BE2C (cell line): ENCODE data around the gene PLA2R1.

Source experiments
- DNase-seq: peaks from one replicate; pipeline ENCODE4 v3.0.0-alpha.2; 2020
- H3K27me3 ChIP-seq: fragments of 250-450 bp; sonication (Bioruptor Pico); 2 replicates; pipeline ENCODE4 v1.5.1; 2020; ENCODE audit warnings: mild to moderate bottlenecking
- H3K36me3 ChIP-seq: fragments of 250-450 bp; sonication (Bioruptor Pico); 2 replicates; pipeline ENCODE4 v1.5.1; 2020; ENCODE audit warnings: mild to moderate bottlenecking
- H3K4me1 ChIP-seq: fragments of 250-450 bp; sonication (Bioruptor Pico); 2 replicates; pipeline ENCODE4 v1.5.1; 2020
- H3K4me3 ChIP-seq: 2 replicates; pipeline ENCODE4 v1.5.1; 2011; ENCODE audit warnings: low read depth, low read length
- H3K9me3 ChIP-seq: fragments of 250-450 bp; sonication (Bioruptor Pico); 2 replicates; pipeline ENCODE4 v1.5.1; 2020
- TF ChIP-seq, protein P1 (sequence below): IDR thresholded peaks from 2 replicates; pipeline ENCODE4 v1.5.1; 2012; ENCODE audit warnings: mild to moderate bottlenecking, low read depth, low read length

PLA2R1 gene

DNA sequence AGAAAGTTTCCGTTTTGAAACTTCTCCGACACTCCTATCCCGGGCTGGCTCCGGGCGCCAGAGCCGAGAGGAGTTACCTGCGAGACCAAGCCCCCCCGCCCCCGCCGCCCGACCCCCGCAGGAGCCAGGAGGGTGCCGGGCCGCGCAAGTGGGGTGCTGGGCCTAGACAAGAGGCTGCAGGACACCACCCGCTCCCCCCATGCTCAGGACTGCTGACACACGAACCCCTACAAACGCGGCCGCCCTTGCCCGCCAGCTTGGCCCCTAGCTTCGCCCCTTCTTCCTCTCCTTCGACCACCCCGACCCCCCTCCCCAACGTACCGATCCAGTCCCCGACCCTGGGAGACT is 497 bp downstream of the PLA2R1 start:
- H3K4me3 ChIP-seq: no peak overlapping the region
- no peak for DNase-seq
- TF ChIP-seq, protein P1, sequence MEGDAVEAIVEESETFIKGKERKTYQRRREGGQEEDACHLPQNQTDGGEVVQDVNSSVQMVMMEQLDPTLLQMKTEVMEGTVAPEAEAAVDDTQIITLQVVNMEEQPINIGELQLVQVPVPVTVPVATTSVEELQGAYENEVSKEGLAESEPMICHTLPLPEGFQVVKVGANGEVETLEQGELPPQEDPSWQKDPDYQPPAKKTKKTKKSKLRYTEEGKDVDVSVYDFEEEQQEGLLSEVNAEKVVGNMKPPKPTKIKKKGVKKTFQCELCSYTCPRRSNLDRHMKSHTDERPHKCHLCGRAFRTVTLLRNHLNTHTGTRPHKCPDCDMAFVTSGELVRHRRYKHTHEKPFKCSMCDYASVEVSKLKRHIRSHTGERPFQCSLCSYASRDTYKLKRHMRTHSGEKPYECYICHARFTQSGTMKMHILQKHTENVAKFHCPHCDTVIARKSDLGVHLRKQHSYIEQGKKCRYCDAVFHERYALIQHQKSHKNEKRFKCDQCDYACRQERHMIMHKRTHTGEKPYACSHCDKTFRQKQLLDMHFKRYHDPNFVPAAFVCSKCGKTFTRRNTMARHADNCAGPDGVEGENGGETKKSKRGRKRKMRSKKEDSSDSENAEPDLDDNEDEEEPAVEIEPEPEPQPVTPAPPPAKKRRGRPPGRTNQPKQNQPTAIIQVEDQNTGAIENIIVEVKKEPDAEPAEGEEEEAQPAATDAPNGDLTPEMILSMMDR: no peak

DNA sequence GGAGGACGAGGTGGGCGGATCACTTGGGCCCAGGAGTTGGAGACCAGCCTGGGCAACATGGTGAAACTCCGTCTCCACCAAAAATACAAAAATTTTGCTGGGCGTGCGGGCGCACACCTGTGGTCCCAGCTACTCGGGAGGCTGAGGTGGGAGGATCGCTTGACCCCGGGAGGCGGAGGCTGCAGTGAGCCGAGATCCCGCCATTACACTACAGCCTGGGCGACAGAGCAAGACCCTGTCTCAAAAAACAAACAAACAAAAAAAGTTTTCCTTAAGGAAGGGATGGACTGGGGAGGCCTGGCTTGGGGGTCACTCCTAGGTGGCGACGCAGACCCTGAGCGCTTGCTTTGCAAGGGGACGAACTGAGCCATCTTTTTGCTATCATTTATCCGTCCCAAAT is 882 bp downstream of the PLA2R1 start:
- TF ChIP-seq, protein P1: no peak
- Histone ChIP-seq H3K27me3 (no peaks in the 10 kb centered on the region), H3K4me1 (no peaks in the 10 kb centered on the region), H3K4me3 (no peak overlapping the region), H3K9me3 (no peaks in the 10 kb centered on the region), H3K36me3 (no peaks in the 10 kb centered on the region)
- DNase-seq: no peak

More for the DNA sequence above, 497 bp downstream of the PLA2R1 start:
- Histone ChIP-seq H3K36me3 (no peaks in the 10 kb centered on the region), H3K9me3 (no peaks in the 10 kb centered on the region), H3K4me1 (no peaks in the 10 kb centered on the region), H3K27me3 (no peaks in the 10 kb centered on the region)

DNA sequence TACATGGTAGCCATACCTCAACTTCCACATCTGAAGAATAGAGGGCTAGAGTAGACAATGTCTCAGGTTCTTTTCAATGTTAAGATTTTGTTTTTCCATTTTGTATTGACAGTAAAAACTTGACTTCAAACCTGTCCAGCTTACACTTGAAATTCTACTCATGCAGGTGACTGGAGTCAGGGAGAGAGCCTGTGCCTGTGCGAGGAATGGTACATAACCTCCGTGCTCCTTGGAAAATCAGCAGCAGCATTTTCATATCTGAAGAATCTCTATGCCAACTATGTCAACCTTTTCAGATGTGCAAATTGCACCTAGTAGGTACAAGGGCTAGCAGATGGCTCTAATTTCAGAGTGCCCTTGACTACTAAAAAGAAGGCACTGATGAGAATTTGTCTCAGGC is 2.1 kb downstream of the PLA2R1 start:
- TF ChIP-seq, protein P1: no peak
- H3K4me1 ChIP-seq: no peaks in the 10 kb centered on the region
- no peak for DNase-seq
- no peaks in the 10 kb centered on the region for H3K27me3 ChIP-seq
- no peaks in the 10 kb centered on the region for H3K36me3 ChIP-seq
- no peaks in the 10 kb centered on the region for H3K9me3 ChIP-seq
- no peak overlapping the region for H3K4me3 ChIP-seq

DNA sequence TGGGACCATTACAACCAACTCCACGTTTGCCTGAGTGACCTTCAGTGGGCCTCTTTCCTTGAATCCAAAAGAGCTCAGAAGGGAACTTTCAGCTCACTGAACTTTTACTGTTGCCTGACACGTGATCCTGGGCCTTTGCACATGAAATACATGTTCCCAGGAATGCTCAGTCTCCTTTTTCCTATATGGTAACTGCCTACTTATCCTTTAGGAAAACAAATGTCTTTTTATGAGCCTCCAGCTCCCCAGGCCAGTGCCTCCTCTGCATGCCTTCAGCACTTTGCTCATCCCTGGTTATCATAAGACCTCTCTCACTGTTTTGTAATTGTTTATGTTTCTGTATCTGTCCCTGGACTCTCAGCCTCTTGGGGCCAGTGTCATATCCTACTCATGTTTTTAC is 5.1 kb downstream of the PLA2R1 start:
- no peaks in the 10 kb centered on the region for H3K4me1 ChIP-seq

DNA sequence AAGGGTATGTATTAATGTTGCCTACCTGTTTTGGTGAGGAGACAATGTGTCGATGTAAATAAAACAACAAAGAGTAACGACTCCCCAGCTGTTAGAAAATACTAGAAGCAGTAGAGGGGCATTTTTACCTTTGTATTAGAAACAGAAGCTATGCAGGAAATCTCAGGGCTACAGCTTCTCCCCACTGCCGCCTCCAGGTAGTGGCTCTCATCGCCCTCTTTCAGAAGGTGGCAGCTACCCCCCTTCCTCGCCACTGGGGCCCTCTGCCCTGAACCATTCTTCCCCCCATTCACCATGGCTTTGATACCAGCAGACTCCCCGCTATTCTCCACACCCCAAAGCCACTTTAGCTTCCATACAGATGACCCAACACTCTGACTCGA is 6.7 kb downstream of the PLA2R1 start:
- no peak for DNase-seq
- Histone ChIP-seq H3K36me3 (no peaks in the 10 kb centered on the region), H3K4me1 (no peaks in the 10 kb centered on the region), H3K4me3 (no peak overlapping the region), H3K27me3 (no peaks in the 10 kb centered on the region), H3K9me3 (no peaks in the 10 kb centered on the region)
- TF ChIP-seq, protein P1: no peak

More for the DNA sequence above, 5.1 kb downstream of the PLA2R1 start:
- TF ChIP-seq, protein P1: no peak
- no peaks in the 10 kb centered on the region for H3K9me3 ChIP-seq
- no peak for DNase-seq
- no peaks in the 10 kb centered on the region for H3K27me3 ChIP-seq
- no peak overlapping the region for H3K4me3 ChIP-seq
- H3K36me3 ChIP-seq: no peaks in the 10 kb centered on the region

DNA sequence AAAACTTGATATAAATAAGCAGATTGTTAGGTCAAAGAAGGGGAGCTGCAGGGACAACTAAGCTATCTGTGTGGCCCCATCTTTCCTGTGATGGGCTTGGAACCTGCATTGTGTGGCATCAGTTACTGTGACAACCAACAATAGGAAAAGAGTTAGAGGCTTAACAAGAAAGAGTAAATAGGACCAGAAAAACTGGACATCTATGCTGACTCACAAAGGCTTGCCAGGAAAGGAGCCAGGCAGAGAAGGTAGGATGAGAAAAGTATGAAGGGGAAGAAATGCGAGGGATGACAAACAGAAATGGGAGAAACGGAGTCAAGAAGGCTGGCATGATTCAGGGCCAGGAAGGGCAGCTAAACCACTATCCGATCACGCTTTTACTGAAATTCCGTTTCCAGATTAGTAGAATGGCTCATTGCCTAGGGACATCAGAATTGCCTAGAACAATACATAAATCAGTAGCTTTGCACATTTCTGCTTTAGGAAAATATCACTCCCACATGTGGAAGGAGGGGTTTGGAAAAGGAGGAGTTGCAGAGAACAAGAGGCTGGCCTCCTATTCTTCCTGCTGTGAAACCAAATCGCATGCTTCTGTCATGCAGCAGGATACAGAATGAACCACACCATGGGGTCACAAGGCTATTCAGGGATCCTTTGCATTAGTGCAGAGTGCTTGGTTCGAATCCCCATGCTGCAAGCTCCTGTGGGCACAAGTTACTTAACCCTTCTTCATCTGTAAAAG is 7.3 kb downstream of the PLA2R1 start:
- no peak overlapping the region for H3K4me3 ChIP-seq
- no peaks in the 10 kb centered on the region for H3K36me3 ChIP-seq
- H3K4me1 ChIP-seq: no peaks in the 10 kb centered on the region
- H3K9me3 ChIP-seq: no peaks in the 10 kb centered on the region
- no peak for DNase-seq
- TF ChIP-seq, protein P1: no peak
- no peaks in the 10 kb centered on the region for H3K27me3 ChIP-seq
